Regular cardiac myocyte (primary cell): ENCODE measurements around the gene VPS37C. TPM values are rescaled to one million over a fixed set of nuclear protein-coding genes. Genes with fewer than 3 reads are reported as not detected.

Experiments
- total RNA-seq: library from RNA; depleted of rRNA; stranded (reverse); fragments of >200 nt; gene quantifications from 2 replicates; pipeline ENCODE4 v1.2.3, GENCODE V29; 2014

VPS37C gene
- 5.9 and 9.0 TPM in 2 replicates for total RNA-seq

GRCh38 chr11:61161190-61162091 lies at the start of gene VPS37C:
VPS37C (minus strand) TSS chr11:61161426; CDS start chr11:61138829, 22,597 bp downstream.

DNA sequence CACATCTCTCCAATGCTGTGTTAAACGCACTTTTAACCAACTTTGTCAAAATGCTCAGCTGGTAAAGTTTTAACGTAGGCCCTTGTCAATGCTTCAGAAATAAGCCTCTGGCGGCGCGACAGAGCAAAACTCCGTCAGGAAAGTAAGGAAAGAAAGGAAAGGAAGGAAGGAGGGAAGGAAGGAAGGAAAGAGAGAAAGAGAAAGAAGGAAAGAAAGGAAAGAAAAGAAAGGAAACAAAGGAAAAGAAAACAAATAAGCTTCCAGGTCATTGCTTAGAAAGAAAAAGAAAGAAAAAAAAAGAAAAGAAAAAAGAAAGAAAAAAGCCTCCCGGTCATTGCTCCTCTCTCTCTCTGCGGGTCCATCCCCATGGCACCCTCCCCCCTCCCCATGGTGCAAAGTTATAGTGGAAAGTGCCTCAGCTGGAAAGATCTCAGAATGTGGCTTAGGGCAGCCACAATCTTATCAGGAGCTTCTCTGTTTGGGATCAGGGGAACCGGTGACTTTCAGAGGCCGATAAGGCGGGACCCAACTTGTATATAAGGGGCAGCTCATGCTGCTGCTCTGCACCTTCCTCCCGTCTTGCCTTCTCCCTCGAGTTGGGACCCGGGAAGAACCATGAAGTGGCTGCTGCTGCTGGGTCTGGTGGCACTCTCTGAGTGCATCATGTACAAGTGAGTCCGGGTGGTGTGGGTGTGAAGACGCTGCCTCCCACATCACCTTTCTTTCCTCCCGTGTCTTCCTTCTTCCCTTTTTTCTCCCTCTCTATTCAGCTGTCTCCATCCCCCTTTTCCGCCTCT lies 41.9 kb upstream of the VPS37C start, which contains the start of gene PGA3:
Gene PGA3, plus strand, starts transcription at position 566 of the 797 bp plus-strand sequence. Its CDS starts 50 bp downstream, at position 616.

Other genes with a start within 250 kb of the VPS37C start
- 21.4 and 34.1 TPM in 2 replicates for gene TMEM109, start 247.3 kb downstream of the VPS37C start, total RNA-seq
- 9.0 and 34.4 TPM in 2 replicates for gene TMEM132A, start 237.0 kb downstream of the VPS37C start, total RNA-seq
- gene SLC15A3, start 209.2 kb downstream of the VPS37C start, total RNA-seq = 4.0 and 18.0 TPM in 2 replicates
- gene CD6, start 189.7 kb downstream of the VPS37C start, total RNA-seq = not detected in 2 replicates
- gene CD5, start 58.9 kb downstream of the VPS37C start, total RNA-seq = not detected in 2 replicates
- gene PGA3, start 42.1 kb upstream of the VPS37C start, total RNA-seq = not detected in 2 replicates
- not detected in 2 replicates for gene PGA4, start 60.9 kb upstream of the VPS37C start, total RNA-seq
- not detected in 2 replicates for gene PGA5, start 79.7 kb upstream of the VPS37C start, total RNA-seq
- 0.19 and 4.2 TPM in 2 replicates for gene VWCE, start 133.9 kb upstream of the VPS37C start, total RNA-seq
- 398 and 580 TPM in 2 replicates for gene DDB1, start 171.7 kb upstream of the VPS37C start, total RNA-seq
- 18.8 and 20.9 TPM in 2 replicates for gene TKFC, start 171.8 kb upstream of the VPS37C start, total RNA-seq
- 79.0 and 99.2 TPM in 2 replicates for gene CYB561A3, start 200.5 kb upstream of the VPS37C start, total RNA-seq
- 20.9 and 21.5 TPM in 2 replicates for gene TMEM138, start 200.9 kb upstream of the VPS37C start, total RNA-seq
- gene TMEM216, start 231.2 kb upstream of the VPS37C start, total RNA-seq = 8.6 and 12.1 TPM in 2 replicates